GM03348 (cell line): Measurements from ENCODE around the gene ERBB2.
A peak's percentile ranks its signal among the peaks of the same experiment; 100 is the strongest.
"Not testable (repeated sequence)": the region's sequence is repeated elsewhere in the genome, so short reads cannot be mapped to it uniquely, and the experiment has no call there.

Experiments
- DNase-seq: peaks from one replicate; pipeline ENCODE4 v3.0.0; 2012; ENCODE audit warnings: low spot score

Gene ERBB2

GRCh38 chr17:39725923-39726322, 26.1 kb downstream of the ERBB2 start:
- not testable (repeated sequence) for DNase-seq

GRCh38 chr17:39726617-39727016, 26.8 kb downstream of the ERBB2 start:
- no peak for DNase-seq

GRCh38 chr17:39727556-39727955, 27.7 kb downstream of the ERBB2 start:
- DNase-seq = no peak

- no peak for DNase-seq
Measured at GRCh38 chr17:39729280-39729851, 29.5 kb downstream of the ERBB2 start.

GRCh38 chr17:39730095-39730921, 30.4 kb downstream of the ERBB2 start, which contains the start of gene MIEN1:
Gene MIEN1, minus strand, starts transcription at chr17:39730532. Its CDS starts 37 bp downstream, at chr17:39730495.
- peak; percentile 99 for DNase-seq

- DNase-seq = no peak
Measured at GRCh38 chr17:39732586-39732985, 32.7 kb downstream of the ERBB2 start.

GRCh38 chr17:39735882-39736281, 36.0 kb downstream of the ERBB2 start:
- DNase-seq = no peak

GRCh38 chr17:39736319-39737165, 36.7 kb downstream of the ERBB2 start:
- no peak for DNase-seq

GRCh38 chr17:39737206-39737759, 37.4 kb downstream of the ERBB2 start:
- no peak for DNase-seq

- DNase-seq = no peak
Measured at GRCh38 chr17:39737760-39738567, 38.1 kb downstream of the ERBB2 start, which contains the start of gene GRB7. Gene GRB7, plus strand, starts transcription at chr17:39737938. Its CDS starts 4,364 bp downstream, at chr17:39742302.

GRCh38 chr17:39738568-39738901, 38.7 kb downstream of the ERBB2 start:
- DNase-seq = no peak

GRCh38 chr17:39738983-39739884, 39.4 kb downstream of the ERBB2 start:
- DNase-seq = peak; percentile 77

- no peak for DNase-seq
Measured at GRCh38 chr17:39739885-39740356, 40.1 kb downstream of the ERBB2 start.

GRCh38 chr17:39740357-39741111, 40.7 kb downstream of the ERBB2 start:
- DNase-seq = no peak

- DNase-seq = no peak
Measured at GRCh38 chr17:39742126-39742855, 42.4 kb downstream of the ERBB2 start.

GRCh38 chr17:39742856-39743436, 43.1 kb downstream of the ERBB2 start:
- no peak for DNase-seq

- no peak for DNase-seq
Measured at GRCh38 chr17:39744075-39744835, 44.4 kb downstream of the ERBB2 start.

GRCh38 chr17:39744836-39745215, 45.0 kb downstream of the ERBB2 start:
- DNase-seq = no peak
